Stimulated activated CD4-positive, alpha-beta T cell treated with anti-CD3 and anti-CD28 coated beads, Interleukin-1b, Interleukin-23, amount 100 ng/mL, for 1 hour (primary cell): ENCODE measurements around the gene LEMD1.
"Not testable (repeated sequence)": the region's sequence is repeated elsewhere in the genome, so short reads cannot be mapped to it uniquely, and the experiment has no call there.

Experiments
- DNase-seq, 2 donors: peaks; one replicate each; pipeline ENCODE4 v3.0.0-alpha.2; 2020; ENCODE audit warnings: low read depth in 2 of 2

The LEMD1 gene

DNA sequence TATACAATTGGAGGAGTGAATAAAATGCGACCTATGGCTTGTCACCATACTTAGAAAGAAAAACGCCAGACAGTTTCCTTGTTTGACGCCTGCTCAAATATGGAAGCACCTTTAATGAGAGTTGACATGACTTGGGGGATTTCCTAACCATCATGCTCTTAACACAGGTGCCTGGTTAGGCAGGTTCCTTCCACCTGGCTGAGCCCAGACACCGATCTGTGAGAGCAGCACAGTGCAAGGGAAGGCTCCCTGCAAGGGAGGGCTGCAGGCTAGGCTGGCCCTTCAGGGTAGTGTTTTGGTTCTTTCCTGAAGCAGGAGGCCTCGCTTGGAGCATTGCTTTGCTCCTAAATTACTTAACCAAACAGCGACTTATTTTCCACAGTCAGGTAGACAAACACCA is 40.6 kb downstream of the LEMD1 start:
- DNase-seq, result no peak

DNA sequence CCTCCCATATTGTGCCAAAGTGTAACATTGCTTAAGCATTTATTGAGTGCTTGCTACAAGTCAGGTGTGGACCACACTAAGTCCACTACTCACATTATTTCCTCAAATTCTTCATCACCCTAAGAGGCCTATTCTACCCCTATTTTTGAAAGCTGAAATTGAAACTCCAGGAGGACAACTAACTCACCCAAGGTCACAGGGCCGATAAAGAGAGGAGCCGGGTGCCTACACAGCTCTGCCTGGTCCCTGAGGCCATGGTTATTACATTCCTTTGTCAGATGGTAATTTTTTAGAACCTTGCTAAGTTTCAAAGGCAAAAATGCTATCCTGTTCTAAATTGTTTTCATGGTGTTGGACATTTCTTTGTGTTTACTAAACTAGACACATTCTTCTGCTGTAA is 41.0 kb downstream of the LEMD1 start:
- no peak for DNase-seq

DNA sequence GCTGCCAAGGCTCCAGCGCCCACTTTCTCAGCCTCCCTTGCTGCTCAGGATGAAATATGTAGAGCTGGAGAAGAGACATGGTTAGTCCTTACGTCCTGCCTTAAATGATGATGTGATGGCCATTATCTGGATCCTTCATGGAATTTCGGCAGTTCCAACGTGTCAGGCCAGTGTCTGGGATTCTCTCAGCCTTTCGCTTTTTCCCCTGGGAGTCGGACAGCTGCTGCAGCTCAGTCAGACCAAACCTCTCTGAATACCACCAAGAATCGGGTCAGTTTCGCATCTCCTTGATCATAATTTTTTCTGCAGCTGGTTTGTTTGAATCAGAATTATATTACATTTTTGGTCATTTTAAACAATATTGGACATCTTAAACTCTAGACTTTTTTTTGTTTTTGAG is 42.8 kb downstream of the LEMD1 start:
- no peak for DNase-seq

DNA sequence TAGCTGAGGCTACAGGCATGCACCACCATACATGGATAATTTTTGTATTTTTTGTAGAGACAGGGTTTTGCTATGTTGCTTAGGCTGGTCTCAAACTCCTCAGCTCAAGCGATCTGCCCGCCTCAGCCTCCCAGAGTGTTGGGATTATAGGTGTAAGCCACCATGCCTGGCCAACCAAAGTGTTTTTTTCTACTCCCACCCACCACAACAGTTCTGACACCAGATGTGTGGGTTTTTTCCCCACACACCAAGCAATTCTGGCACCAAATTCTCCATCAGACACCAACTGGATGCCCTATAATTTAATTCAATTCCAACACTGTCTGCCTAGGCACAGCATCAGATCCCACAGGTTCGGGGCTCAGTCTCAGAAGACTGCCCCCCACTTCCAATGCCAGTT is 44.5 kb downstream of the LEMD1 start:
- DNase-seq, result no peak

DNA sequence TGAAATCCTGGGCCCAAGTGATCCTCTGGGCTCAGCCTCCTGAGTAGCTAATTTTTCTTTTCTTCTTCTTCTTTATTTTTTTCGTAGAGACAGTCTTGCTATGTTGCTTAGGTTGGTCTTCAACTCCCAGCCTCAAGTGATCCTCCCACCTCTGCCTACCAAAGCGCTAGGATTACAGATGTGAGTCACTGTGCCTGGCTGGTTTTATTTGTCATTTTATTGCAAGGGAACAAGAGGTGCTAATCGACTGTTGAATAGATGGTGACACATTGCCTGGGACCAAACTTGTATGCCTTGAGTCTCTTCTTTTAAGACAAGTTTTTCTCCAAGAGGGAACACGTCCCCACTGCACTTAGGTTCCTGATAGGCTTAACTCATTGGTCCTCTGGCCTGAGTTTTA is 45.1 kb downstream of the LEMD1 start:
- no peak for DNase-seq

DNA sequence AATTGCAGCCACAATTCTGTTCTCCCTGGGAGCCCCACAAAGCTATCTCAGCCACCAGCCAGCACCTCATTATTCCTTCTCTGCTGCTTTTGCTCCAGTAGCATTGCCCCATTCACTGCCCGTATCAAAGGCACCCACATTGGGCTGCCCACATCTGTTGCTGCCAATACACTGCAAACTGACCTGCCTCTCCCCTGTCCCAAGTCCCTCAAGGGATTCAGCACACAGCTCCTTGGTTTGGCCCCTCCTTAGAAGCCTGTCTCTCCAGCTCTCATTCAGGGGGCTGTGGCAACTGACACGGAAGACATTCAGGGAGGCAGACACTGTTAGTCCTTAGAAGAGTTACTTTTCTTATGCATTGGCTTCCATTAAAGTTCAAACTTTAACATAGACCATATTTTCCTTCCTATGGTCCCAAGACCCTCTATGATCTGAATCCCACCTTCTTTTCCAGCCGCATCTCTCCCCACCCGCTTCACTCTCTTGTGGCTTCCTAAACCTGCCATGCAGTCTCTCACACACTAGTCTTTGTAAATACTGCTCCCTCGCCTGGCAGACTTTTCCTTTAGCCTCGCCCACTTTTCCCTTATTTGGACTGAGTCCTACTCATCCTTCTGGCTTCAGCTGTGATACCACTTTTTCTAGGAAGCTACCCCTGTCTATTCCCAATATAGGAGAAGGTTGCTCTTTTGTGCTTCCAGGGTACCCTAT is 45.9 kb downstream of the LEMD1 start:
- DNase-seq, result no peak

DNA sequence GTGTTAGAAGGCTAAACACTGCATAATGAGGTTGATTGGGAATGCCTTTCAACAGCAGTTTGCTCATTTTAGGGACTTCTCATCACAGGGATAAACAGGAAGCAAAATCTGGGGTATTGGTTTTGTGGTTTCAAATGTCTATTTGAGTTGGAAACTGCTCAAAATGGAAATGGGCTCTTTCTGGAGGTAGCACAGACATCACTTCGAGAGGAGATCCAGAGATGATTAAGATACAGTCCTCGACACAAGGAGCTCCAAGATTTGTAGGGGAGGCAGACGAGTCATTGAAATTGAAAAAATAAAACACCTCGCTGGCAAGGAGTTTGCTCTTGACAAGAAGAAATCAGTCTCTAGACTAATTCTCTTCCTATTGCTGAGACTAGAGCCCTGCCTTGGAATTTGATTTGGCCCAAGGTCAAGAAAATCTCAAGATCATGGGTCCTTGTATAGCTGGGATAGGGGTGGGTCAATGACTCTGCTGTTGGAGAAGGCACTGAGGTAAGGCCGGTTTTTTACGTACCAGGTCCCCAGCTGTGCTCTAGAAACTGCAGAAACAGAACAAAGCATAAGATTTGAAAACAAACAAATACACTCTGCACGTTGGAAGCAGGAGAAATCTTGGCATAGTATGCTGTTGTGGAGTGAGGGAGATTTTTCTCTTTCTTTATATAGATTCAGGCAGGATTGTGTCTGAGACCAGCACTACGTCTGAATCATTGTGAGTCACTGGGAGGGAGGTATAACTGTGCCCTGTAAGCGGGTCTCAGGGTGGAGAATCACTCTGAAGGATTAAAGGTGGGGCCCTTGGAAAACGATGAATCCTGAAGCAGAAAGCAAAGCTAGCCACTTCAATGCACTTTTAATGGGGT is 47.4 kb downstream of the LEMD1 start:
- DNase-seq, result no peak

DNA sequence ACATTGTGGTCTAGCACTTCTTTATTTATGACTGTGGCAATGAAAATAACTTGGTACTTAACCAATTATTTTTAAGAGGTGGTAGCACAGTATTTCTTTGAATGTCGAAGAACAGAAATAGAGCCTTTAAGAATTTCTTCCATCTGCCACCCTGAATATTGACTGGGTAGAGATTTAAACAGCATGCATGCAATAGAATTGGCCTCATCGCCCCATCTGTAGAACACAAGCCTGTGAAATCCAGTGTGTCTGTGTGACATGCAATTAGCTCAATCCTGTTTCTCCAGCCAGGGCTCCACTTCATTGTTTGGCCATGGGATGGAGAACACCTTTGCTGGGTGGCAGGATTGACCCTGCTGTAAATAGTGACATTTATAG is 48.1 kb downstream of the LEMD1 start:
- no peak for DNase-seq

DNA sequence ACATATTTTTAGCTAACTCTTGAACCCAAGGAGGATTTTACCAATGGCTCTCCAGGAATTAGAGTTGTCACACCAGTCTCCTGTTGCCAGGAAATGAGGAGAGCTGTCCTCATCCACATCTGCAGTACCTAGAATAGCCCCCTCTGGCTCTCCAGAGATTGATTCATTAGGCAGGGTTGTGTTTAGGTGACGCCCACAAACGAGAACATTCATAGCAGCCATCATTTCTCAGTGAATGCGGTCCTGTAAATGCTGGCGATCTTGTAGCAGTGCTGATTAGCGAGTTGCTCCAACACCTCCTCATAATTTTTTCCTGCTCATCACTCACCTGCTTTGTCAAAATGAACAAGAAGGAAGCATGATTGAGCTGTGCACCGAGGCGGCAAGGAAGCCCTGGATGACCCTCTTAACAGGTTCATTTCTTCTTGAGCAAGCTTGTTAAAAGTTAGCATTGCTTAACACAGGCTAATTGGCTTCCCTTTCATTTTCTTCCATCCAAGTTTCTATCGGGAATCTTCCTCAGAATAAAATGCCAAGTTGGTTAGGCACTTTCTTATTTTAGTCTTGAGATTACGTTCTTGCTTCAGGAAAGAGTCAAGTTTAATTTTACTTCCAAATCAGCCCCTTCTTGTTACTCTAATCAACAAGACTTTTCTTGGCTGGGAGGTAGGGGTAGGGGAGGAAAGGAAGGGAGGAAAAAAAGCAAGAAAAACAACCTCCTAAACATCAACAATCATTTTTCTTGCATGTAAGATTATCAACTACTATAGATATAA is 48.6 kb downstream of the LEMD1 start:
- no peak for DNase-seq

DNA sequence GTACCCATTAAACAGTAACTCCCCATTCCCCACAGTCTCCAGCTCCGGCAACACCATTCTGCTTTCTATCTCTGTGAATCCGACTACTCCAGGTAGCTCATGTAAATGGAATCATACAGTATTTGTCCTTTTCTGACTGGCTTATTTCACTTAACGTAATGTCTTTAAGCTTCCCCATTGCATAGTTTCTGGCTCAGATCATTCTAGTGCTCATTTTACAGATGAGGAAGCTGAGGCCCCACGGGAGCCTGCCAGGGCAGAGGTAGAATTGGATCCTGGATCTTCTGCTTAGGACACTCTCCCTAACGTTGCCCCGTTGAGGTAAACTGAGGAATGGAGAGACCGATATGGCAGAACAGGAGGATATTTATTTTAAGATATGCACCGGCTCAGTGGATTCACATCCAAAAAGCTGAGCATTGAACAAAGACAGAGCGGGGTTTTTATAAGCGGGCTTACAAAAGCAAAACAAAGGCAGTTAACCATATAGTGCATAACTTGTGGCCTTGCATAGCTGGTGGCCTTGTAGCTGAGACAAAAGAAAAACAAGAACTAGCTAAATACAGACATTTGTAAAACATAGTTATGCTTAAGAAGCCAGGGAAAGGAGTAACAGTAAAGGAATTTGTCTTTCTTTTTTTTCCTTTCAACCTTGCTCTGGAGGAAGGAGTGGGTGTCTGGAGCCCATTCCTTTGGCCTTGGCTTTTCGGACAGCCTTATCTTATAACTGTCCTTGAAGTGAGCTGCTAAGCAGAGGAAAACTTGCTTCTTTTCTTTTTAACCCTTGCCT is 49.8 kb downstream of the LEMD1 start:
- no peak for DNase-seq

DNA sequence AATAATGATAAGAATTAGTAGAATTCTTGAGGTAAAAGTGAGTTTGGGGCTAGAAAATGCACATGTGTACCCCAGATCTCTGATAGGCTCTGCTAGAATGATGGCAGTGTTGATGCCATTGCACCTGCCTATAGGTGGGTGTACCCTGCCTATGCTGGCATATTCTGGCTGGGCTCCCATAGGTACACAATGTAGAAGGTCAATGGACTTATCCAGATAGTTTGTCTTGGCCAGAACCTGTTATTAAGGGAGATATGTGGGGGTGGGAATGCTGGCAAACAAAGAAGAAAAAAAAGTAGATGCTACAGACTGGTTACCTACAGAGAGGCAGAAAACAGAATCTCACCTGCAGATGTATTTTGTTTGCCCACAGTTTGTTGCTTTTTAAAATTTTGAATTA is 51.1 kb downstream of the LEMD1 start:
- no peak for DNase-seq

DNA sequence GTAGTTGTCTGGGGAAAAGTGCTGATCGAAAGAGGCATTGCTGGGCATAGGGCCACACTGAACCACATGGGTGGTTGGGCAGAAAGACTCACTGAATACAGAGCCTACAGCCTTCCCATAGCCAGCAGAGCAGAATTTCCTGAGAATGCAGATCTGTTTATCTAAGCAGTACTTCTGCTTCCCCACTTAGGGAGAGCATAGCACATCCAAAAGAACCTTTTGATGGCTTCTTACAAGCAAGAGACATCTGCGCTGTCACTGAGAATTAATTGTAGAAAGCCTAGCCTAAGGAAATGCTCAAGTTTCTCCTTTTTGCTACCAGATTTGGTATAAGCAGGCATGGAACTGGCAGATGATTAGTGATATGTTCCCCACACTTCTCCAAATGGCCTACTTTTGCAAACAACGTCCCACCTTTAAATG is 52.1 kb downstream of the LEMD1 start:
- DNase-seq, result no peak

DNA sequence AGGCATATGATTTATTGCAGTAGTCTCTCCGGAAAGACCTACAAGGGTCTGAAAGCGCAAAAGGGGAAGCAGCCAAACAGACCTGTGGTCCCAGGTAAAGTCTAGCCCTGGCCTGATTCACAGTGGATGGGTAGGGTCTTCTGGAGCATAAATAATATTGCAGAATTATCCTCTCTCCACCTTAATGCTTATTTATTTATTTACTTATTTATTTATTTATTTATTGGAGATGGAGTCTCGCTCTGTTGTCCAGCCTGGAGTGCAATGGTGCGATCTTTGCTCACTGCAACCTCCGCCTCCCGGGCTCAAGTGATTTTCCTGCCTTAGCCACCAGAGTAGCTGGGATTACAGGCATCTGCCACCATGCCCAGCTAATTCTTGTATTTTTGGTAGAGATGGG is 53.4 kb downstream of the LEMD1 start:
- DNase-seq, result no peak

DNA sequence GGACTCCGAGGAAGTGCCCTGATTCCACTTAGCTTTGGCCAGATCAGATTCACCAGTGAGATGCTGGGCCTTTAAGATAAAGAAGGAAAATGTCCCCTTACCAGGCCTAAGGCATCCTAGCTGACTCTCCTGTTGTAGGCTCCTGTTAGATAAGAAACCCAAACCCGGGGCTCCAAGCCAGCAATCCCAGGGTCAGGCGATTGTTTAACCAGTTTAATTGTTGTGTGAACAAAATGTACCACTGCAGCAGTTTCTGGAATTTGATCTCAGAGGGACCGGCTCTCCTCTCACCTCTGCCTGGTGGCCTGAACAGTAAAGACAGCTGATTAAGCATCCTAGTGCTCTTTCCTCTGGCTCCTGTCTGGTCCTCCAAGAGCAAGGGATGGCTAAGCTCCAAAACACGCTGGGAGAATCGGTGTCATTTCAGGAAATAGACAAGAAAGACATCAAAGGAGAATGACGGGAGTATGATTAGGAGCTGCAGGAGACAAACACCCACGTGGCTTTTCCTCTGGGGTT is 55.9 kb downstream of the LEMD1 start:
- DNase-seq, result no peak

DNA sequence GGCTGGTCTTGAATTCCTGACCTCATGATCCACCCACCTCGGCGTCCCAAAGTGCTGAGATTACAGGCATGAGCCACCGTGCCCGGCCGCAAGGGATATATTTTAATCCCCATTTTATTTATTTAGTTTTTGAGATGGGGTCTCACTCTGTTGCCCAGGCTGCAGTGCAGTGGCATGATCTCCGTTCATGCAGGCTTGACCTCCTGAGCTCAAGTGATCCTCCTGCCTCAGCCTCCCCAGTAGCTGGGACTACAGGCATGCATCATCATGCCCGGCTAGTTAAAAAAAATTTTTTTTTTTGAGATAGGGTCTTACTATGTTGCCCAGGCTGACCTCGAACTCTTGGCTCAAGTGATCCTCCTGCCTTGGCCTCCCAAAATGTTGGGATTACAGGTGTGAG is 56.8 kb downstream of the LEMD1 start:
- DNase-seq, result not testable (repeated sequence)

DNA sequence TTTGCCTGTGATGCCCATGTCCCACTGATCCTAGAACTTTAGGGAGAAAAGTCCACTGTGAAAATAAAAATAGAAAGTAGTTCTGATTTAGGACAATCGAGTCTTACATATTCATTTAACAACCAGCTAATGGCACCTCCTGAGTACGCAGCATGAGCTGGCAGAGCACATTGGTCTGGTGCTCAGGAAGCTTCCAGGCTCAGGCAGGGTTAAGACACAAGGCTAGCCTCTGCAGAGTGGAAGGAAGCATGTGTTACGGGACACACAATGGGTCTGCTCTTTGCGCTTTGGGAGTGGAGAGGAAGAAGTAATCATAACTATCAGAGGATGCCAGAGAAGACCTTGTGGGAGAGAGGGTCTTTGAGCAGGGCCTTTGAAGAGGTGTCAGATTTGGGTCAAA is 61.0 kb downstream of the LEMD1 start:
- DNase-seq, result no peak

DNA sequence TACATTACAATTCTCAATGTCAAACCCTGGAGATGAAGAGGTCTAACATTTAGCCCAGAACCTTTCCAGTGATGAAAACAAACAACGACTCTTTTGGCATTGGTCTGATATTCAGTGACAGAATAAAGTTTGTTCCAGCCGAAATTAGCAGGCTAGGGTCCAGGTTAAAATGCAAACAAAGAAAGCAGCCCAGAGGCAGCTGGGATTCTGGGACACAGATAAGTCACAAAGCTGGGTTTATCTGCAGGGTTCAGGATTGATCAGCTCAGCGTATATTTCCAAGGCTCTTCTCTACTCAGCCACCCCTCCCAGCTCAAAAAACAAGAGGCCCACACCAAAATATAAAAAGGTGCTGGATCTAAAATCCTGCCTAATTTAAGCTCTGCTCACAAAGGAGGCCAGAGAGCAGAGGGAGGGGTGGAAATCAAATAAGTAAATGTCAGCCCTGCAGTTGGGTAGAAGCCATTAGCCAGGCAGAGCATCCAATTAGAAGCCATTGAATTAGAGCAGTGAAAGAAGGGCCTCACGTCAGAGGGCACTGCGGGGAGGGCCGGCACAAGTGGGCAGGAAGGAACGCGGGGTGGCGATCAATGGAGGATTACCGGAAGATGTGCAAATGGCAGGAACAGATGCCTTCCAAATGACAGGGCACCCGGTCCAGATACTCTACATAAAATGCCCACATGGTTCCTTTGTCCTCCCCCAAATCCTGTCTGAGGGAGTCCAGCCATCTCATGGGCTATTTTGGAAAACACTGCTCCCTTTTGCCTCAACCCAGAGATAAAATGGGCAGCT is 61.9 kb downstream of the LEMD1 start:
- DNase-seq, result no peak

DNA sequence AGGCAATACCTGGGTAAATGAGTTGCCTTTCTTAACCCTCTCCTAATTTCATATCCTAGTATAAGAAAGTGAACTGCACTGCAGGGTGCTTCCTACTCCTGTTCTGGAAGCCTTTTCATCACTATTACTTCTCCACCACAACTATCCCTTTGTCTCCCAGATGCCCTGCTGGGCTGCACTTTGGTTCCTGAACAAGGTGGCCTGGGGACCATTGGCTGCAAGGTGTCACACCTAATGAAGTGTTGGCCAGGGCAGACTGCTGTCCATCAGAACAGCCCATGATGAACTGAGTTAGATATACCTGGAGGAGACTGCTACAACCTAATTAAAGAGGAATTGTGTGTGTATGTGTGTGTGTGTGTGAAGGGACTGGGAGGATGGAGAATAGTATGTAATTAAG is 63.3 kb downstream of the LEMD1 start:
- no peak for DNase-seq

DNA sequence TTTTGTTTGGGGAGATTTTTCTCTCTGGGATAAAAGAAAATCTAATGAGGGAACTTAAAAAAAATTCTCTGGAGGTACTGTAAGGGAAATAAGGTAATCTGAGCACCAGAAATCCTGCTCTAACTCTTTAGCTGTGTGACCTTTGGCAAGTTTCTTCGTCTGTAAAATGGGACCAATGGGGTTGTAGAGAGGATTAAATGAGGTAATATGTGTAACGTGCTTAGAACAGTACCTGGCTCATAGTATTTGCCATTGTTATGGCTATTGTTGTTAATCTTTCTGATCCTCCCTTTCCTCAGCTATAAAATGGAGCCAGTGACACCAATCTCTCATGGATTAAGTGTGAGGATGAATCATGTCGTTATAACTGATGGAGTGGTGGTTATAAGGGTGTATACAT is 64.3 kb downstream of the LEMD1 start:
- no peak for DNase-seq

DNA sequence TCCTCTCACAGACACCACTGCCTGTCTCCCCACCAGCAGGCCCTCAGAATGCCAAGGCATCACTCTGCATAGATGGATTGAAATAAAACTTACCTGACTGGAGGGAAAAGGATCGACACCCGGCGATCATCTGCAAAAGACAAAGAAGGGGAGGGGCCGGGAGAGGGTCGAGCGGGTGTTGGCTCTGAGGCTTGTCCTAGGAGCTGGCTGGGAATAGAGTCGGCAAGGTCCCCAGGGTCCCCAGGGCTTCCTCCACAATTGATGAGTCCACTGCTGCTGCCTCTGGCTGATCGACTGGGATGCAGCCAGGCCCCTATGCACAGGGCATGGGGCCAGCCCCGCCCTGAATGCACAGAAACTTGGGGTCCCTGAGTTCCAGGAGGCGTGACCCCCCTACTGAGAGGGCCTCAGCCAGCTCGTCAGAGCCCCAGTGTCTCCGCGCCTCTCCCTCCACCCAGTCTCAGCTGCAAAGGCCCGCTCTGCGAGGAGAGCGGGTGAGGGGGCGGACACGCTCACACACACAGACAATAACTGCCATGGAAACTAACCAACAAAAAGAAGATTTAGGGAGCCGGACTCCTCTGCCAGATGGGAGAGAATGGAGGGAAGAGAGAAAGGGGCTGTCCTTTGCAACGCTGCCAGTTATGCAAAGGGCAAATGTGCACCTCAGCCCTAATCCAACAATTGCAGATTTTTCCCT is 65.3 kb downstream of the LEMD1 start, which contains the start of gene KLHDC8A:
Gene KLHDC8A (minus strand): TSS at position 483 of the 700 bp plus-strand sequence. CDS start 13,318 bp downstream, outside the sequence.
- DNase-seq, result no peak
